K562 (cell line): ENCODE data around the gene YPEL4. TPM values are rescaled to one million over a fixed set of nuclear protein-coding genes. Genes with fewer than 3 reads are reported as not detected.

Experiments
- ADNP ChIP-seq: fragments of 200-800 bp; sonication (Bioruptor generic); IDR thresholded peaks from 2 replicates; pipeline ENCODE4 v1.6.1; 2016; ENCODE audit warnings: missing genetic modification characterization, missing compliant biosample characterization
- CBFA2T2 ChIP-seq: fragments of 450-650 bp; conservative IDR thresholded peaks from 2 replicates; pipeline ENCODE4 v1.6.1; 2017; ENCODE audit warnings: mild to moderate bottlenecking
- DIDO1 ChIP-seq: fragments of 450-650 bp; IDR thresholded peaks from 2 replicates; pipeline ENCODE4 v1.6.1; 2016; ENCODE audit warnings: low read depth, missing biosample characterization, missing genetic modification characterization
- NFATC3 ChIP-seq: fragments of 450-650 bp; IDR thresholded peaks from 2 replicates; pipeline ENCODE4 v1.6.1; 2017; ENCODE audit warnings: mild to moderate bottlenecking
- NFXL1 ChIP-seq: fragments of 450-650 bp; formaldehyde crosslinking; IDR thresholded peaks from 2 replicates; pipeline ENCODE4 v1.4.0; 2021; ENCODE audit warnings: mild to moderate bottlenecking
- POLR3A ChIP-seq: IDR thresholded peaks from 2 replicates; pipeline ENCODE4 v1.6.1; 2011; ENCODE audit warnings: borderline replicate concordance, mild to moderate bottlenecking, moderate library complexity; ENCODE audit not compliant: insufficient read length, insufficient read depth; ENCODE audit errors: extremely low read depth
- SRF ChIP-seq, 2 experiments: fragments of 250-450, 450-650 bp in 1 of 2; sonication (Bioruptor Pico) in 1 of 2; sonication (generic) in 1 of 2; formaldehyde crosslinking; IDR thresholded peaks; 2 replicates each; pipeline versions ENCODE4 v1.5.0 to v1.5.1; 2020 to 2022; ENCODE audit warnings: mild to moderate bottlenecking in 1 of 2, missing genetic modification reagents in 1 of 2
- TAF1 ChIP-seq: IDR thresholded peaks from 2 replicates; pipeline ENCODE4 v1.6.1; 2011; ENCODE audit warnings: mild to moderate bottlenecking, low read length, moderate library complexity; ENCODE audit not compliant: insufficient read depth, control insufficient read depth, severe bottlenecking; ENCODE audit errors: extremely low read depth
- ZBED1 ChIP-seq: IDR thresholded peaks from 2 replicates; pipeline ENCODE4 v1.6.1; 2014
- ZFP30 ChIP-seq: fragments of 250-450 bp; sonication (Bioruptor Pico); IDR thresholded peaks from 2 replicates; pipeline ENCODE4 v1.8.0; 2022; ENCODE audit warnings: moderate library complexity, mild to moderate bottlenecking, inconsistent platforms, borderline replicate concordance
- ZNF324 ChIP-seq: fragments of 250-450 bp; sonication (Bioruptor Pico); IDR thresholded peaks from 2 replicates; pipeline ENCODE4 v1.4.0; 2020; ENCODE audit warnings: mild to moderate bottlenecking
- polyA plus RNA-seq, 8 experiments: library from polyadenylated mRNA; depleted of rRNA in 4 of 8; stranded (reverse) in 5 of 8; unstranded in 3 of 8; fragments of >200 nt; fragmentation: Nextera tagmentation in 2 of 8; fragmentation: Illumina TruSeq in 1 of 8; extraction: Ambion mirVana in 2 of 8; extraction: Trizol in 1 of 8; gene quantifications; 2 replicates each; pipeline versions ENCODE4 v1.2.1 to v1.2.3, GENCODE V29; 2011 to 2014; ENCODE audit warnings: inconsistent platforms in 1 of 8, missing spikeins in 1 of 8
- total RNA-seq, 7 experiments: library from RNA; depleted of rRNA in 6 of 7; stranded (reverse); fragments of >200 nt in 6 of 7; fragmentation: Illumina TruSeq in 2 of 7; extraction: Trizol in 2 of 7; gene quantifications; 2 replicates each; pipeline versions ENCODE4 v1.2.1 to v1.2.3, GENCODE V29; 2011 to 2021; ENCODE audit warnings: low replicate concordance in 1 of 7
- TF ChIP-seq, protein P1 (sequence below), 2 experiments: fragments of 450-650 bp in 1 of 2; sonication (generic) in 1 of 2; formaldehyde crosslinking in 1 of 2; IDR thresholded peaks in 1 of 2; conservative IDR thresholded peaks in 1 of 2; 2 replicates each; pipeline versions ENCODE4 v1.6.1 to v1.8.1; 2016 to 2023; ENCODE audit warnings: mild to moderate bottlenecking in 2 of 2, moderate library complexity in 2 of 2, inconsistent platforms in 1 of 2, missing genetic modification reagents in 1 of 2
- TF ChIP-seq, protein P2 (sequence below): fragments of 450-650 bp; IDR thresholded peaks from 2 replicates; pipeline ENCODE4 v1.6.1; 2016; ENCODE audit warnings: mild to moderate bottlenecking
- TF ChIP-seq, protein P3 (sequence below): fragments of 250-450 bp; sonication (Bioruptor Pico); IDR thresholded peaks from 2 replicates; pipeline ENCODE4 v1.4.0; 2020
- TF ChIP-seq, protein P4 (sequence below): fragments of 200-800 bp; sonication (Bioruptor generic); IDR thresholded peaks from 2 replicates; pipeline ENCODE4 v1.6.1; 2017; ENCODE audit warnings: missing genetic modification characterization, missing compliant biosample characterization

The YPEL4 gene
- total and polyA plus RNA-seq, 9 of the 15 experiments (the other 6 are each of a cell fraction or from before 2014, with no cell fraction given), result 0.07 to 1.4 (median 0.40) TPM; not detected in 2

DNA sequence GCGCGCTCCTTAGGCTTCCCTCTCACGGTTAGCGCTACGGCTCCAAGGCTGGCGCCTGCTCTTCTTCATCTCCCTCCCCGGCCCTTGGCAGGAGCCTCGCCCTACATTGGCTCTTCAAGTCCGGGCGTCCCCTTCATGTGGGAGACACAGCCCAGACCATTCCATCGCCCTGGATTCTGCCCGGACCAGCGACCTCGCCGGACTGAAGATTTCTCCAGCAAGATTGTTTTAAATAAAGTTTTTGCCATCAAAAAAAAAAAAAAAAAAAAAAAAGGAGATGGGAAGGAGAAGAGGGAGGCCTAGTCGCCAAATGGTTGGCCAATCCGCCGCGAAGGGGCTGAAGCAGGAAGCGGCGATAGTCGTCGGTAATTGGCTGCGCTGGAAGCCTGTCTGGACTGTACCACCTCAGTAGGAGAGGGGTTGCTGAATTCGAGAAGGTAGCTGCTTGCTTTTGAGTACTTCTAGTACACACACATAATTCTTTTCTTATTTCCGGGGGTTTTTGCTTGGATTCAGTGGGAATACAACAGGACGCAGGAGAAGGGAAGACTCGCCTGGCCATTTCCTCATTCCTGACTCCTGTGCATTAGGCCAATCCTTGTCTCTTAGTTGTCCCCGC lies 17.5 kb upstream of the YPEL4 start (continued):
- TF ChIP-seq, protein P1, sequence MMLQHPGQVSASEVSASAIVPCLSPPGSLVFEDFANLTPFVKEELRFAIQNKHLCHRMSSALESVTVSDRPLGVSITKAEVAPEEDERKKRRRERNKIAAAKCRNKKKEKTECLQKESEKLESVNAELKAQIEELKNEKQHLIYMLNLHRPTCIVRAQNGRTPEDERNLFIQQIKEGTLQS (IDR thresholded peaks at IDR 0.05), result peak; percentile 51; the same call in 1 of the 2 replicates
- TF ChIP-seq, protein P1 (CRISPR knock-in tag; conservative IDR thresholded peaks at IDR 0.05), result 0 out of 2 replicates have a peak, but pooled peaks have one; percentile 64
- TF ChIP-seq, protein P2, sequence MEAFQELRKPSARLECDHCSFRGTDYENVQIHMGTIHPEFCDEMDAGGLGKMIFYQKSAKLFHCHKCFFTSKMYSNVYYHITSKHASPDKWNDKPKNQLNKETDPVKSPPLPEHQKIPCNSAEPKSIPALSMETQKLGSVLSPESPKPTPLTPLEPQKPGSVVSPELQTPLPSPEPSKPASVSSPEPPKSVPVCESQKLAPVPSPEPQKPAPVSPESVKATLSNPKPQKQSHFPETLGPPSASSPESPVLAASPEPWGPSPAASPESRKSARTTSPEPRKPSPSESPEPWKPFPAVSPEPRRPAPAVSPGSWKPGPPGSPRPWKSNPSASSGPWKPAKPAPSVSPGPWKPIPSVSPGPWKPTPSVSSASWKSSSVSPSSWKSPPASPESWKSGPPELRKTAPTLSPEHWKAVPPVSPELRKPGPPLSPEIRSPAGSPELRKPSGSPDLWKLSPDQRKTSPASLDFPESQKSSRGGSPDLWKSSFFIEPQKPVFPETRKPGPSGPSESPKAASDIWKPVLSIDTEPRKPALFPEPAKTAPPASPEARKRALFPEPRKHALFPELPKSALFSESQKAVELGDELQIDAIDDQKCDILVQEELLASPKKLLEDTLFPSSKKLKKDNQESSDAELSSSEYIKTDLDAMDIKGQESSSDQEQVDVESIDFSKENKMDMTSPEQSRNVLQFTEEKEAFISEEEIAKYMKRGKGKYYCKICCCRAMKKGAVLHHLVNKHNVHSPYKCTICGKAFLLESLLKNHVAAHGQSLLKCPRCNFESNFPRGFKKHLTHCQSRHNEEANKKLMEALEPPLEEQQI, result no peak
- TF ChIP-seq, protein P3, sequence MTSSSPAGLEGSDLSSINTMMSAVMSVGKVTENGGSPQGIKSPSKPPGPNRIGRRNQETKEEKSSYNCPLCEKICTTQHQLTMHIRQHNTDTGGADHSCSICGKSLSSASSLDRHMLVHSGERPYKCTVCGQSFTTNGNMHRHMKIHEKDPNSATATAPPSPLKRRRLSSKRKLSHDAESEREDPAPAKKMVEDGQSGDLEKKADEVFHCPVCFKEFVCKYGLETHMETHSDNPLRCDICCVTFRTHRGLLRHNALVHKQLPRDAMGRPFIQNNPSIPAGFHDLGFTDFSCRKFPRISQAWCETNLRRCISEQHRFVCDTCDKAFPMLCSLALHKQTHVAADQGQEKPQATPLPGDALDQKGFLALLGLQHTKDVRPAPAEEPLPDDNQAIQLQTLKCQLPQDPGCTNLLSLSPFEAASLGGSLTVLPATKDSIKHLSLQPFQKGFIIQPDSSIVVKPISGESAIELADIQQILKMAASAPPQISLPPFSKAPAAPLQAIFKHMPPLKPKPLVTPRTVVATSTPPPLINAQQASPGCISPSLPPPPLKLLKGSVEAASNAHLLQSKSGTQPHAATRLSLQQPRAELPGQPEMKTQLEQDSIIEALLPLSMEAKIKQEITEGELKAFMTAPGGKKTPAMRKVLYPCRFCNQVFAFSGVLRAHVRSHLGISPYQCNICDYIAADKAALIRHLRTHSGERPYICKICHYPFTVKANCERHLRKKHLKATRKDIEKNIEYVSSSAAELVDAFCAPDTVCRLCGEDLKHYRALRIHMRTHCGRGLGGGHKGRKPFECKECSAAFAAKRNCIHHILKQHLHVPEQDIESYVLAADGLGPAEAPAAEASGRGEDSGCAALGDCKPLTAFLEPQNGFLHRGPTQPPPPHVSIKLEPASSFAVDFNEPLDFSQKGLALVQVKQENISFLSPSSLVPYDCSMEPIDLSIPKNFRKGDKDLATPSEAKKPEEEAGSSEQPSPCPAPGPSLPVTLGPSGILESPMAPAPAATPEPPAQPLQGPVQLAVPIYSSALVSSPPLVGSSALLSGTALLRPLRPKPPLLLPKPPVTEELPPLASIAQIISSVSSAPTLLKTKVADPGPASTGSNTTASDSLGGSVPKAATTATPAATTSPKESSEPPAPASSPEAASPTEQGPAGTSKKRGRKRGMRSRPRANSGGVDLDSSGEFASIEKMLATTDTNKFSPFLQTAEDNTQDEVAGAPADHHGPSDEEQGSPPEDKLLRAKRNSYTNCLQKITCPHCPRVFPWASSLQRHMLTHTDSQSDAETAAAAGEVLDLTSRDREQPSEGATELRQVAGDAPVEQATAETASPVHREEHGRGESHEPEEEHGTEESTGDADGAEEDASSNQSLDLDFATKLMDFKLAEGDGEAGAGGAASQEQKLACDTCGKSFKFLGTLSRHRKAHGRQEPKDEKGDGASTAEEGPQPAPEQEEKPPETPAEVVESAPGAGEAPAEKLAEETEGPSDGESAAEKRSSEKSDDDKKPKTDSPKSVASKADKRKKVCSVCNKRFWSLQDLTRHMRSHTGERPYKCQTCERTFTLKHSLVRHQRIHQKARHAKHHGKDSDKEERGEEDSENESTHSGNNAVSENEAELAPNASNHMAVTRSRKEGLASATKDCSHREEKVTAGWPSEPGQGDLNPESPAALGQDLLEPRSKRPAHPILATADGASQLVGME (CRISPR knock-in tag), result 0 out of 2 replicates have a peak, but pooled peaks have one; percentile 26
- TF ChIP-seq ZBED1, result no peak
- no peak for TF ChIP-seq NFXL1 (CRISPR knock-in tag)
- TF ChIP-seq TAF1, result peak; percentile 79
- no peak for TF ChIP-seq ADNP (tag)
- TF ChIP-seq DIDO1 (tag), result peak; percentile 62; the same call in 1 of the 2 replicates
- TF ChIP-seq ZFP30, result no peak
- no peak for TF ChIP-seq SRF (CRISPR knock-in tag; IDR thresholded peaks at IDR 0.05)
- no peak for TF ChIP-seq ZNF324 (CRISPR knock-in tag)
- TF ChIP-seq POLR3A, result no peak
- TF ChIP-seq, protein P4, sequence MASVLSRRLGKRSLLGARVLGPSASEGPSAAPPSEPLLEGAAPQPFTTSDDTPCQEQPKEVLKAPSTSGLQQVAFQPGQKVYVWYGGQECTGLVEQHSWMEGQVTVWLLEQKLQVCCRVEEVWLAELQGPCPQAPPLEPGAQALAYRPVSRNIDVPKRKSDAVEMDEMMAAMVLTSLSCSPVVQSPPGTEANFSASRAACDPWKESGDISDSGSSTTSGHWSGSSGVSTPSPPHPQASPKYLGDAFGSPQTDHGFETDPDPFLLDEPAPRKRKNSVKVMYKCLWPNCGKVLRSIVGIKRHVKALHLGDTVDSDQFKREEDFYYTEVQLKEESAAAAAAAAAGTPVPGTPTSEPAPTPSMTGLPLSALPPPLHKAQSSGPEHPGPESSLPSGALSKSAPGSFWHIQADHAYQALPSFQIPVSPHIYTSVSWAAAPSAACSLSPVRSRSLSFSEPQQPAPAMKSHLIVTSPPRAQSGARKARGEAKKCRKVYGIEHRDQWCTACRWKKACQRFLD (CRISPR knock-in tag), result no peak
- TF ChIP-seq CBFA2T2, result no peak
- TF ChIP-seq NFATC3, result no peak
